ENCODE results near the gene UBIAD1.

GRCh38 chr1:11289064-11289463 lies 16.1 kb downstream of the UBIAD1 start:
- TF ChIP-seq POLR2AphosphoS5 (IDR thresholded peaks at IDR 0.05; ENCODE audit: low read depth, low read length) (no peak), TAF1 (IDR thresholded peaks at IDR 0.05; ENCODE audit: borderline replicate concordance, low read depth, low read length) (no peak), POLR2A (IDR thresholded peaks at IDR 0.05; ENCODE audit: low read depth, low read length) (no peak)
